Activated naive CD4-positive, alpha-beta T cell treated with anti-CD3 and anti-CD28 coated beads for 36 hours (primary cell): Measurements from ENCODE around the gene THOC7. TPM values are rescaled to one million over a fixed set of nuclear protein-coding genes. Genes with fewer than 3 reads are reported as not detected.

Experiments
- CTCF ChIA-PET: fragments of 350-600 bp; sonication (Branson Sonifier 250); formaldehyde crosslinking; loops from one replicate; lab custom pipeline; 2021; ENCODE audit warnings: antibody characterized with exemption; lab: Charles Lee
- DNase-seq: peaks from one replicate; pipeline ENCODE4 v3.0.0-alpha.2; 2020
- H3K27ac Mint-ChIP-seq: one replicate; pipeline ENCODE4 v1.8.0; 2021; ENCODE audit warnings: mild to moderate bottlenecking, mixed read lengths
- H3K27me3 Mint-ChIP-seq: one replicate; pipeline ENCODE4 v1.8.0; 2021; ENCODE audit warnings: low read depth, mixed read lengths
- H3K36me3 Mint-ChIP-seq: one replicate; pipeline ENCODE4 v1.8.0; 2021; ENCODE audit warnings: low read depth, mixed read lengths
- H3K4me1 Mint-ChIP-seq: one replicate; pipeline ENCODE4 v1.8.0; 2021; ENCODE audit warnings: low read depth, mixed read lengths
- H3K4me3 Mint-ChIP-seq: one replicate; pipeline ENCODE4 v1.8.0; 2021; ENCODE audit warnings: mild to moderate bottlenecking, moderate library complexity, mixed read lengths
- H3K9me3 Mint-ChIP-seq: one replicate; pipeline ENCODE4 v1.8.0; 2021; ENCODE audit warnings: mixed read lengths
- intact Hi-C: fragments of 100-400 bp; cut with micrococcal nuclease; formaldehyde crosslinking; loops from one replicate; pipeline ENCODE4 v1.15.1; 2023
- total RNA-seq, 2 experiments: library from RNA; stranded (reverse); gene quantifications; one replicate each; pipeline ENCODE4 v1.2.3, GENCODE V29; 2021

THOC7 gene
- total RNA-seq, 2 experiments from 2014 or later = 72.8 to 77.0 TPM

DNA sequence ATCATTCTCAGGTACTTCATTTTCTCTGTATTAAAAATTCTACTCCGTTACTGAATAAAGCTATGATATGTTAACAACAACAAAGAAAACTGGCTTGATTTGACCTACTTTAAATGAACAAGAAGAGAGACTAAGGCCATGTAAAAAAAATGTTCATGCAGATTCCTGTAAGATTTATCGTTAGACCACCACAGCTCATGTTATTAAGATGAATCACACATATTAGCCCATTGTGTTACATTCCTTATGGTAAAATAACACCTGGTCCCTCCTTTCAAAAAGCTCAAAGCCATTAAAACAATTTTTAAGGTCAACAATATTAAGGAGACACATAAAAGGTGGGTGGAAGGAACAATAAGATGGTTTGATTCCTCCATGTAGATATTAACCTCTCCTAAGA lies 6.3 kb downstream of the THOC7 start:
- no peak overlapping the region for H3K27ac Mint-ChIP-seq
- intact Hi-C loops = no loop called here
- H3K9me3 Mint-ChIP-seq = no peaks in the 10 kb centered on the region
- no peak for DNase-seq
- no peaks in the 10 kb centered on the region for H3K27me3 Mint-ChIP-seq
- CTCF ChIA-PET = no interaction called here
- peaks cover 3% of the 10 kb centered on the region for H3K36me3 Mint-ChIP-seq
- no peak overlapping the region for H3K4me3 Mint-ChIP-seq
- H3K4me1 Mint-ChIP-seq = peaks cover 47% of the 10 kb centered on the region

DNA sequence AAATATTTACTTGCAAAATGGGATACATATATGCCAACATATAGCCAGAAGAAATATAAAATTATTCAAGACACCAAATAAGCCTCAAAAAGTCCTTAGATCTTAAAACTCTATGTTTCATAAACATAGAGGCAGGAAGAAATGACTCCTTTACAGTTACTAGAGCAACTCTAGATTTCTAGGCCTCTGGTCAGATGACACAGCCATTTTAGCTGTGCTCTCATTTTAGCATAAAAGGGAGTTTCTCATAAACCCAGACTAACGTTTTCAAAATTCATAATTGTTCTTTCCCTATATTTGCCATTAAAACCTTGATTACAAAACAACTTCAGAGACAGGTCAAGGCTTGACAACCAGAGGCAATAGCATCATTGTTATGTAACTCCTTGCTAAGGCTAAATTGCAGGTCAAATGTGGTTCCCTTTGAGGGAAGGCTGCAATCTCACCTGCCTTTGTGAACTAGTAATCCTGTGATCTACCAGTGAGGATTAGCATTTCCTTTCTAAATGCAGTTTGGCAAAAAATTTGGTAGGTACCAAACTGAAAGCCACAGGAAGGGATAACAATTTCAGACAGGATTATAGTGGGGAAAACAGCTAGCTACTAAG lies 8.2 kb downstream of the THOC7 start:
- H3K36me3 Mint-ChIP-seq = peaks cover 6% of the 10 kb centered on the region
- peak overlapping the region; percentile 75 for H3K27ac Mint-ChIP-seq
- H3K27me3 Mint-ChIP-seq = no peaks in the 10 kb centered on the region
- intact Hi-C loops = loop anchor here (1.0 kb wide), 1 partner anchor 13 kb away; no protein-coding TSS in a partner anchor
- H3K9me3 Mint-ChIP-seq = no peaks in the 10 kb centered on the region
- DNase-seq = no peak
- CTCF ChIA-PET = no interaction called here
- peaks cover 30% of the 10 kb centered on the region for H3K4me1 Mint-ChIP-seq
- no peak overlapping the region for H3K4me3 Mint-ChIP-seq

DNA sequence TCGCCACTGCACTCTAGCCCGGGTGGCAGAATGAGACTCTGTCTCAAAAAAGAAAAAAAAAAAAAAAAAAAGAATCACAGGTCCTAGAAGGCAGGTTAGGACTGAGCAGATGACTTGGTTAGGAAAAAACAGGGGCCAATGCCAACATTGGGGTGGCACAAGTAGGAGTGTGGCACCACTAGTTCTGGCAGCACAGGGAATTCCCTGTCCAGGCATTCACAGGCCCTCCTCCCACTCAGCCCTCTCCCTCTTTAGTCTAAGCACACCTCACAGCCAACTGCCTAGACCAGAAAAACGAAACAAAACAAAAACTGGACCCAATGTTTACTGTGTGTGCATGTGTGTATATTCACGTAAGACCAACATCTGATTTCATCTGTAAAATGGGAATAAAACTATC lies 10.5 kb downstream of the THOC7 start:
- H3K27ac Mint-ChIP-seq = no peak overlapping the region
- no peak for DNase-seq

DNA sequence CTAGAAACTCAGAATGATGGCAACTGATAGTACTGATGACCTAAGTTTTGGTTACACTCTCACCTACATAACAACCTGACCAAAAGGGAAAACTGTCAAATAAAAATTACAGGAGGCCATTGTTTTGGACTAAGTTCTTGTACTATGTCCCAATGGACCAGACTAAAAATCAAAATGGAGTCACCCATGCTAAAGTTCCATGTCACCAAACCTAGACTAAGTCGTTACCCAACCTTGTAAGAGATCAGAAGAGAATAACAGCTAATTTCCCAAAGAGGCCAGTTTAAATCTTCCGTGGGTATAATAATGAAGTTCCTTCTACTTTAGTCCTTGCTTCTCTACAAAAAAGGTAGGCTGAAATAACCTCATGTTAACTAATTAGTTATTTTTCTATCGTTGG lies 12.3 kb downstream of the THOC7 start:
- Mint-ChIP-seq H3K36me3 (peaks cover 6% of the 10 kb centered on the region), H3K27me3 (no peaks in the 10 kb centered on the region), H3K27ac (no peak overlapping the region), H3K4me1 (peaks cover 12% of the 10 kb centered on the region), H3K9me3 (no peaks in the 10 kb centered on the region), H3K4me3 (no peak overlapping the region)
- no peak for DNase-seq
- CTCF ChIA-PET = no interaction called here
- intact Hi-C loops = no loop called here

More for the DNA sequence above, 10.5 kb downstream of the THOC7 start:
- Mint-ChIP-seq H3K9me3 (no peaks in the 10 kb centered on the region), H3K36me3 (peaks cover 6% of the 10 kb centered on the region), H3K4me3 (no peak overlapping the region), H3K27me3 (no peaks in the 10 kb centered on the region), H3K4me1 (peaks cover 17% of the 10 kb centered on the region)
- intact Hi-C loops = no loop called here
- CTCF ChIA-PET = no interaction called here

DNA sequence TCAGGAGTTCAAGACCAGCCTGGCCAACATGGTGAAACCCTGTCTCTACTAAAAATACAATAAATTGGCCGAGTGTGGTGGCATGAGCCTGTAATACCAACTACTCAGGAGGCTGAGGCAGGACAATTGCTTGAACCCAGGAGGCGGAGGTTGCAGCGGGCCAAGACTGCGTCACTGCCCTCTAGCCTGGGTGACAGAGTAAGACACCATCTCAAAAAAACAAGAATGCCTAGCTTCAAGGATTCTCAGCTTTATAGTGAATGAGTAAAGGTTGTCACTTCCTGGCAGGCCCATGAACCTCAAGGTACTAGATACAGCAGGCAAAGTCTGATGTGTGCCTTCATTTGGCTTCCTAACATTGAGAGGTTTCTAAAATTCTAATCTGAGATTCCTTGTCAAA lies 14.4 kb downstream of the THOC7 start:
- peaks cover 6% of the 10 kb centered on the region for H3K36me3 Mint-ChIP-seq
- H3K27ac Mint-ChIP-seq = no peak overlapping the region
- DNase-seq = no peak
- H3K4me3 Mint-ChIP-seq = no peak overlapping the region
- intact Hi-C loops = no loop called here
- peaks cover 1% of the 10 kb centered on the region for H3K4me1 Mint-ChIP-seq
- CTCF ChIA-PET = interaction anchor here (1.0 kb wide), 1 partner anchor 11 kb away, joined by 3 read pairs; no protein-coding TSS in a partner anchor
- no peaks in the 10 kb centered on the region for H3K9me3 Mint-ChIP-seq
- H3K27me3 Mint-ChIP-seq = no peaks in the 10 kb centered on the region

DNA sequence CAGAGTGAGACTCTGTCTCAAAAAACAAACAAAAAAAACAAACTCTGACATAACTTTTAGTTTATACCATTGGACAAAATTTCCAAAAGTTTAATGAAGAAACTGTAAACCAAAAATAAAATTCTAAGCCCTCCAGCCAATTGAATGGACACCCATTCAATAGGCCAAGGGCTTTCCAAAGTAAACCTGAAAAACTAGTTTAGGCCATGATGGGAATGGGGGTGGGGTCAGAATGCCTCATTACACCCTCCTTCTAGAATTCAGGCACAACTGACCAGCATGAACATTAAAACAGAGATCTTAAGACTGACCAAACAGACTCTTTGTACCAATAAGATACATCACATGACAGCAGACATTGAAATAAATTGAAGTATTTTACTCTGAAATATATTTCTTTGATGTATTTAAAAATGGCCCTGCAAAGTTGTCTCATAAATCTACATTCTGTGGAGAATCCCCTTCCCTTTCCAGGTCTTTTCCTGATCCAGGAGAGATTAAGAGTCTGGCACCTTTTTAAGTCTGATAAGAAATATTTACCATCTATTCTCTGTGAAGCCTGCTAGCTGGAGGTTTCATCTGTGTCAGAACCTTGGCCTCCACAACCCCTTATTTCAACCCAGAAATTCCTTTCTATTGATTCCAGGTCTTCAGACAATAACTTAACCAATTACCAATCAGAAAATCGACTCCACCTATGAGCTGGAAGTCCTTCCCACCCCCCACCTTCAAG lies 15.7 kb downstream of the THOC7 start:
- CTCF ChIA-PET = no interaction called here
- H3K9me3 Mint-ChIP-seq = no peaks in the 10 kb centered on the region
- peaks cover 10% of the 10 kb centered on the region for H3K36me3 Mint-ChIP-seq
- DNase-seq = no peak
- no peaks in the 10 kb centered on the region for H3K27me3 Mint-ChIP-seq
- intact Hi-C loops = no loop called here
- H3K27ac Mint-ChIP-seq = no peak overlapping the region
- H3K4me1 Mint-ChIP-seq = peaks cover 1% of the 10 kb centered on the region
- no peak overlapping the region for H3K4me3 Mint-ChIP-seq

DNA sequence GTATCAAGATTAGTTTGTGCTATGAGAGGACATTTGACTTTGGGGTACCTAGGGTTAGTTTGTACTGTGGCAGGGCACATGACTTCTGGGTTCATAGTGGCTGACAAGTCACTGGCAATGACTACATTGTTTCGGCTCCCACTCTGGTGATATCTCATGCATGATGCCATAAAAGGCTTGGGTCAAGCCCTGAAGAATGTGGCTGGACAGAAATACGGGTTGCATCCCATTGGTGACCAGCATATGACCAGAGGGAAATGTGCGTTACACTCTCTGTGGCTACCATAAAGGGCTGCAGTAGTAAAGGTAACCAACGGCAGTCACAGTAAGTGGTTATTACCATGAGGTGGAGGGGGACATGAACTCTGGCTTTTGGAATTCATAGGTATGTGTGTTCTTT lies 18.4 kb downstream of the THOC7 start:
- H3K36me3 Mint-ChIP-seq = peaks cover 6% of the 10 kb centered on the region
- H3K9me3 Mint-ChIP-seq = no peaks in the 10 kb centered on the region
- intact Hi-C loops = no loop called here
- no peak overlapping the region for H3K27ac Mint-ChIP-seq
- H3K4me3 Mint-ChIP-seq = no peak overlapping the region
- CTCF ChIA-PET = no interaction called here
- H3K4me1 Mint-ChIP-seq = peaks cover 1% of the 10 kb centered on the region
- H3K27me3 Mint-ChIP-seq = no peaks in the 10 kb centered on the region
- DNase-seq = no peak

DNA sequence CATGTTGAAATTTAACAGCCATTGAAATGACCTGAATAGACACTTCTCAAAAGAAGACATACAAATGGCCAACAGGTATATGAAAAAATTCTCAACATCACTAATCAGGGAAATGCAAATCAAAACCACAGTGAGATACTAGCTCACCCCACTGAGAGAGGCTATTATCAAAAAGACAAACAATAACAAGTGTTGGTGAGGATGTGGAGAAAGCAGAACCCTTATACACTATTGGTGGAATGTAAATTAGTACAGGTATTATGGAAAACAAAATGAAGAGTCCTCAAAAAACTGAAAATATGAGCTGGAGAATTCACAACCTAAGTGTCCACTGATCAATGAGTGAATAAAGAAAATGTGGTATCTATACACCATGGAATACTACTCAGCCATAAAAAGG lies 21.5 kb downstream of the THOC7 start:
- no peaks in the 10 kb centered on the region for H3K9me3 Mint-ChIP-seq
- no peak for DNase-seq
- H3K4me1 Mint-ChIP-seq = no peaks in the 10 kb centered on the region
- H3K36me3 Mint-ChIP-seq = peaks cover 6% of the 10 kb centered on the region
- H3K4me3 Mint-ChIP-seq = no peak overlapping the region
- no peak overlapping the region for H3K27ac Mint-ChIP-seq
- CTCF ChIA-PET = interaction anchor here (0.6 to 1.2 kb wide), 3 partner anchors 642 to 1221 kb away, joined by 3 to 5 read pairs (median 3); no protein-coding TSS in a partner anchor
- H3K27me3 Mint-ChIP-seq = no peaks in the 10 kb centered on the region
- intact Hi-C loops = no loop called here

DNA sequence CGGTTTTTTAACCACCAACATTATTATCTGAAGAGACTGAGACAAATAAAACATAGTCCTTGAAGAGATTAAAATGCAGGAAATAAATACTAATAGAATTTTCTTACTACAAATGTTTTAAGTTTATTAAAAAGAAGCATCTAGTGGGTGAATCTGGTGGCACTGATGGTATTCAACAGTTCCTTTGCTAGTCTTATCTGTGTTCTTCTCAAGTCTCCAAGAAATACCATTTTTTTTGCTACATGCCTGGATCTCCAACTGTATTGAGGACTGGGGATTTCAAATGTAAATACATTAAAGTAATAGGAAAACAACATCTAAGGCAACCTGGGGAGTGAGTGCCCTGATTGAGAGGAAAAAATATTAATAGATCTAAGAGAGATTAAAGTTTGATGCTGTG lies 21.9 kb downstream of the THOC7 start:
- Mint-ChIP-seq H3K4me1 (no peaks in the 10 kb centered on the region), H3K27me3 (no peaks in the 10 kb centered on the region), H3K4me3 (no peak overlapping the region), H3K27ac (no peak overlapping the region), H3K9me3 (no peaks in the 10 kb centered on the region), H3K36me3 (peaks cover 6% of the 10 kb centered on the region)
- intact Hi-C loops = no loop called here
- CTCF ChIA-PET = no interaction called here
- no peak for DNase-seq

DNA sequence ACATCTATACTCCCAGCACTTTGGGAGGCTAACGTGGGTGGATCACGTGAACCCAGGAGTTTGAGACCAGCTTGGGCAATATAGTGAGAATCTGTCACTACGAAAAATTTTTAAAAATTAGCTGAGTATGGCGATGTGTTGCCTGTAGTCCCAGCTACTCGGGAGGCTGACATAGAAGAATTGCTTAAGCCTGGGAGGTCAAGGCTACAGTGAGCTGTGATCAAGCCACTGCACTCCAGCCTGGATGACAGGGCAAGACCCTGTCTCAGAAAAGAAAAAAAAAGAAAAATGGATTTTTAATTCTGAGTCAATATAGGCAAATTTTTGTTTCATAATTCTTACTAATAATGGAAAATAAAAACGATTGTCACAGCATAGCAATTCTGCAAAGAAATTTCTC lies 31.2 kb downstream of the THOC7 start:
- H3K27me3 Mint-ChIP-seq = no peaks in the 10 kb centered on the region
- peaks cover 26% of the 10 kb centered on the region for H3K36me3 Mint-ChIP-seq
- H3K4me3 Mint-ChIP-seq = no peak overlapping the region
- no peaks in the 10 kb centered on the region for H3K4me1 Mint-ChIP-seq
- CTCF ChIA-PET = interaction anchor here (0.5 to 0.8 kb wide), 2 partner anchors 14 to 191 kb away, joined by 3 read pairs; no protein-coding TSS in a partner anchor
- H3K27ac Mint-ChIP-seq = no peak overlapping the region
- intact Hi-C loops = no loop called here
- H3K9me3 Mint-ChIP-seq = no peaks in the 10 kb centered on the region
- no peak for DNase-seq

DNA sequence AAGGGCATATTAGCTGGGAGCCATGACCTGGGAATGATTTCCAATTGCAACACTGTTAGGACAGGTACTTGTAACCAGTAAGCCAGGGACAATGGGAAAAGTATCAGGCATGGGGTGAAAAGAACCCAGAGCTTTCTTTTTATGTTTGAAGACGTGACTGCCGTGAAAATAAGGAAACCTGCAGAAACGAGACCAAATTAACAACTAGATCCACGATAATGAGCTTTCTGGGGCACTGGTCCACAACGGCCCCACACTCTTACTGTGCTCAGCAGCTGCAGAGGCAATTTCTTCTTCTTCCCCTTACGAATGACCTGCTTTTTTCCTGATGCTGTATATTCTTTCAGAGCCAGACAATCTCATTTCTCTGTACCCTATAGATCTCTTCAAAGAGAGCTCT lies 33.1 kb downstream of the THOC7 start:
- no peaks in the 10 kb centered on the region for H3K27me3 Mint-ChIP-seq
- H3K9me3 Mint-ChIP-seq = no peaks in the 10 kb centered on the region
- intact Hi-C loops = no loop called here
- peaks cover 25% of the 10 kb centered on the region for H3K36me3 Mint-ChIP-seq
- DNase-seq = no peak
- CTCF ChIA-PET = interaction anchor here (1.2 kb wide), 1 partner anchor 12 kb away, joined by 5 read pairs; the partner anchor contains the start of gene C3orf49
- no peaks in the 10 kb centered on the region for H3K4me1 Mint-ChIP-seq
- H3K27ac Mint-ChIP-seq = no peak overlapping the region
- no peak overlapping the region for H3K4me3 Mint-ChIP-seq

DNA sequence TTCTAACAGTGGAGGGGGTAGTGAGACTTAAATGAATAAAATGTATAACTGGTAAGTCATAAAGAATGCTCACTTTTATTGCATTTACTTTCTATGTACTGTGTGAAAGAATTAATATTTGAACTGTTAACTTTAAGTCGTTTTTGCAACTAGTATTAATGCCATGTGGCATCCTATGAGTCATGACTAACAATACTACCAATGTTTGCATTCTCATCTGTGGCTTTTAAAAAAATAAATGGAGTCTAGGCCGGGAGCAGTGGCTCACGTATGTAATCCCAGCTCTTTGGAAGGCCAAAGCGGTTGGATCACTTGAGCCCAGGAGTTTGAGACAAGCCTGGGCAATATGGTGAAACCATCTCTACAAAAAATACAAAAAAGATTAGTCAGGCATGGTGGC lies 39.3 kb downstream of the THOC7 start:
- Mint-ChIP-seq H3K4me3 (no peak overlapping the region), H3K36me3 (peaks cover 5% of the 10 kb centered on the region), H3K9me3 (no peaks in the 10 kb centered on the region), H3K27me3 (no peaks in the 10 kb centered on the region), H3K4me1 (no peaks in the 10 kb centered on the region), H3K27ac (no peak overlapping the region)
- CTCF ChIA-PET = interaction anchor here (0.7 kb wide), 1 partner anchor 1623 kb away, joined by 3 read pairs; no protein-coding TSS in a partner anchor
- intact Hi-C loops = loop anchor here (5.0 kb wide), 1 partner anchor 1622 kb away; no protein-coding TSS in a partner anchor
- DNase-seq = no peak

DNA sequence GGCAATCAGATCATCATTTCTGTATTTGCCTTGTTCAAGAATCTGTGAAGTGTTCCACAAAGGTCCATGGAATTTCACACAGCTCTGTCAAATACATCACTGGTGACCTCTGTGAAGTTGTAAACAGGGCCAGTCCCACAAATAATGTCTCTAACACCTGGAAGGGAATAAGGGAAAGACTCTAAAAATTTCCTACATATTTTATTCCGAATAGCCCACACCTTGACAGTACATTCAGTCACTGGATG lies 44.5 kb downstream of the THOC7 start, which contains the start of gene C3orf49:
Gene C3orf49, plus strand, starts transcription at position 149 of the 248 bp plus-strand sequence. CDS start 173 bp downstream, outside the sequence.
- Mint-ChIP-seq H3K36me3 (no peaks in the 10 kb centered on the region), H3K9me3 (no peaks in the 10 kb centered on the region), H3K27ac (no peak within 1 kb of the TSS), H3K27me3 (no peaks in the 10 kb centered on the region), H3K4me1 (peaks cover 2% of the 10 kb centered on the region), H3K4me3 (no peak within 1 kb of the TSS)
- intact Hi-C loops = loop anchor here (2.0 to 10.0 kb wide), 2 partner anchors 584 to 1196 kb away; no protein-coding TSS in a partner anchor
- CTCF ChIA-PET = interaction anchor here (0.6 to 4.8 kb wide), 7 partner anchors 11 to 1617 kb away, joined by 3 to 82 read pairs (median 4); no protein-coding TSS in a partner anchor
- DNase-seq = no peak
